K562 (cell line): Measurements from ENCODE around the gene FLAD1. TPM values are rescaled to one million over a fixed set of nuclear protein-coding genes. Genes with fewer than 3 reads are reported as not detected.

Source experiments
- CREB1 ChIP-seq, 2 experiments: sonication (generic) in 1 of 2; formaldehyde crosslinking in 1 of 2; IDR thresholded peaks; 2 replicates each; pipeline versions ENCODE4 v1.6.1 to v1.8.0; 2012 to 2022; ENCODE audit warnings: inconsistent platforms in 1 of 2, mild to moderate bottlenecking in 1 of 2, missing genetic modification reagents in 1 of 2, moderate library complexity in 1 of 2
- CREB5 ChIP-seq: fragments of 250-450 bp; sonication (Bioruptor Pico); IDR thresholded peaks from 2 replicates; pipeline ENCODE4 v1.5.0; 2020; ENCODE audit warnings: mild to moderate bottlenecking
- FOS ChIP-seq: IDR thresholded peaks from 3 replicates; pipeline ENCODE4 v1.6.1; 2011; ENCODE audit not compliant: insufficient read length; ENCODE audit errors: extremely low read depth
- FOSL1 ChIP-seq: fragments of 200-800 bp; sonication (Bioruptor generic); conservative IDR thresholded peaks from 2 replicates; pipeline ENCODE4 v1.6.1; 2016; ENCODE audit warnings: missing genetic modification characterization, missing compliant biosample characterization
- FOXP4 ChIP-seq: sonication (generic); formaldehyde crosslinking; IDR thresholded peaks from 2 replicates; pipeline ENCODE4 v1.8.0; 2022; ENCODE audit warnings: mild to moderate bottlenecking, missing genetic modification reagents, borderline replicate concordance
- HES1 ChIP-seq: fragments of 450-650 bp; IDR thresholded peaks from 2 replicates; pipeline ENCODE4 v1.6.1; 2016; ENCODE audit warnings: low read depth, mild to moderate bottlenecking, moderate library complexity
- IRF9 ChIP-seq: fragments of 450-650 bp; IDR thresholded peaks from 2 replicates; pipeline ENCODE4 v1.6.1; 2016; ENCODE audit warnings: missing biosample characterization, missing genetic modification characterization
- NBN ChIP-seq: fragments of 450-650 bp; IDR thresholded peaks from 2 replicates; pipeline ENCODE4 v1.6.1; 2016; ENCODE audit warnings: low read depth, mild to moderate bottlenecking
- NFXL1 ChIP-seq: fragments of 450-650 bp; formaldehyde crosslinking; IDR thresholded peaks from 2 replicates; pipeline ENCODE4 v1.4.0; 2021; ENCODE audit warnings: mild to moderate bottlenecking
- RBM25 ChIP-seq: fragments of 200-400 bp; formaldehyde crosslinking; IDR thresholded peaks from 2 replicates; pipeline ENCODE4 v1.6.1; 2018; ENCODE audit warnings: low read length, low read depth, moderate library complexity; ENCODE audit not compliant: severe bottlenecking
- REST ChIP-seq, 2 experiments: fragments of 450-650 bp; formaldehyde crosslinking in 1 of 2; IDR thresholded peaks; 2 replicates each; pipeline versions ENCODE4 v1.4.0 to v1.6.1; 2014 to 2020; ENCODE audit warnings: mild to moderate bottlenecking in 2 of 2, borderline replicate concordance in 1 of 2, low read depth in 1 of 2
- ZNF165 ChIP-seq: fragments of 250-450 bp; sonication (Bioruptor Pico); IDR thresholded peaks from 2 replicates; pipeline ENCODE4 v1.4.0; 2020; ENCODE audit warnings: borderline replicate concordance
- polyA plus RNA-seq, 8 experiments: library from polyadenylated mRNA; depleted of rRNA in 4 of 8; stranded (reverse) in 5 of 8; unstranded in 3 of 8; fragments of >200 nt; fragmentation: Nextera tagmentation in 2 of 8; fragmentation: Illumina TruSeq in 1 of 8; extraction: Ambion mirVana in 2 of 8; extraction: Trizol in 1 of 8; gene quantifications; 2 replicates each; pipeline versions ENCODE4 v1.2.1 to v1.2.3, GENCODE V29; 2011 to 2014; ENCODE audit warnings: inconsistent platforms in 1 of 8, missing spikeins in 1 of 8
- total RNA-seq, 7 experiments: library from RNA; depleted of rRNA in 6 of 7; stranded (reverse); fragments of >200 nt in 6 of 7; fragmentation: Illumina TruSeq in 2 of 7; extraction: Trizol in 2 of 7; gene quantifications; 2 replicates each; pipeline versions ENCODE4 v1.2.1 to v1.2.3, GENCODE V29; 2011 to 2021; ENCODE audit warnings: low replicate concordance in 1 of 7

Gene FLAD1
- total and polyA plus RNA-seq, 9 of the 15 experiments (the other 6 are each of a cell fraction or from before 2014, with no cell fraction given): 24.9 to 85.8 (median 67.0) TPM

GRCh38 chr1:154955718-154956543 lies 27.2 kb upstream of the FLAD1 start, which contains the start of gene PBXIP1 (continued):
- TF ChIP-seq FOSL1 (no peak), CREB5 (CRISPR knock-in tag) (no peak), FOS (peak; percentile 80), FOXP4 (0 out of 2 replicates have a peak, but pooled peaks have one; percentile 71), RBM25 (peak; percentile 76), NFXL1 (CRISPR knock-in tag) (no peak), CREB1 (IDR thresholded peaks at IDR 0.05) (no peak), CREB1 (CRISPR knock-in tag; IDR thresholded peaks at IDR 0.05) (no peak), IRF9 (tag) (no peak), ZNF165 (CRISPR knock-in tag) (peak; percentile 28; the same call in 1 of the 2 replicates), NBN (no peak), REST (IDR thresholded peaks at IDR 0.05; ENCODE audit: borderline replicate concordance) (peak; percentile 20; the same call in 1 of the 2 replicates), REST (CRISPR knock-in tag; IDR thresholded peaks at IDR 0.05; ENCODE audit: low read depth) (no peak), HES1 (no peak)
